IPS-20b (cell line): ENCODE data around the gene BCL11B.
A peak's percentile ranks its signal among the peaks of the same experiment; 100 is the strongest.
"Not testable (repeated sequence)": the region's sequence is repeated elsewhere in the genome, so short reads cannot be mapped to it uniquely, and the experiment has no call there.

Source experiments
- H3K27ac ChIP-seq: one replicate; pipeline ENCODE4 v1.5.1; 2013; ENCODE audit warnings: low read length
- H3K27me3 ChIP-seq: 2 replicates; pipeline ENCODE4 v1.6.1; 2013; ENCODE audit warnings: mild to moderate bottlenecking, low read length, inconsistent platforms; ENCODE audit not compliant: insufficient read depth
- H3K36me3 ChIP-seq: 2 replicates; pipeline ENCODE4 v1.6.1; 2013; ENCODE audit warnings: low read depth, mild to moderate bottlenecking, inconsistent platforms, low read length, moderate library complexity; ENCODE audit not compliant: insufficient read depth
- H3K4me1 ChIP-seq: 2 replicates; pipeline ENCODE4 v1.6.1; 2013; ENCODE audit warnings: mild to moderate bottlenecking, control low read depth, inconsistent platforms, low read length, moderate library complexity; ENCODE audit not compliant: insufficient read depth
- H3K4me3 ChIP-seq: 2 replicates; pipeline ENCODE4 v1.5.1; 2013; ENCODE audit warnings: mild to moderate bottlenecking, low read length, inconsistent platforms
- H3K9ac ChIP-seq: 2 replicates; pipeline ENCODE4 v1.6.1; 2013; ENCODE audit warnings: low read depth, mild to moderate bottlenecking, inconsistent platforms, low read length, moderate library complexity
- H3K9me3 ChIP-seq: 2 replicates; pipeline ENCODE4 v1.6.1; 2013; ENCODE audit warnings: mild to moderate bottlenecking, low read depth, low read length, inconsistent platforms; ENCODE audit not compliant: insufficient read depth

Gene BCL11B

DNA sequence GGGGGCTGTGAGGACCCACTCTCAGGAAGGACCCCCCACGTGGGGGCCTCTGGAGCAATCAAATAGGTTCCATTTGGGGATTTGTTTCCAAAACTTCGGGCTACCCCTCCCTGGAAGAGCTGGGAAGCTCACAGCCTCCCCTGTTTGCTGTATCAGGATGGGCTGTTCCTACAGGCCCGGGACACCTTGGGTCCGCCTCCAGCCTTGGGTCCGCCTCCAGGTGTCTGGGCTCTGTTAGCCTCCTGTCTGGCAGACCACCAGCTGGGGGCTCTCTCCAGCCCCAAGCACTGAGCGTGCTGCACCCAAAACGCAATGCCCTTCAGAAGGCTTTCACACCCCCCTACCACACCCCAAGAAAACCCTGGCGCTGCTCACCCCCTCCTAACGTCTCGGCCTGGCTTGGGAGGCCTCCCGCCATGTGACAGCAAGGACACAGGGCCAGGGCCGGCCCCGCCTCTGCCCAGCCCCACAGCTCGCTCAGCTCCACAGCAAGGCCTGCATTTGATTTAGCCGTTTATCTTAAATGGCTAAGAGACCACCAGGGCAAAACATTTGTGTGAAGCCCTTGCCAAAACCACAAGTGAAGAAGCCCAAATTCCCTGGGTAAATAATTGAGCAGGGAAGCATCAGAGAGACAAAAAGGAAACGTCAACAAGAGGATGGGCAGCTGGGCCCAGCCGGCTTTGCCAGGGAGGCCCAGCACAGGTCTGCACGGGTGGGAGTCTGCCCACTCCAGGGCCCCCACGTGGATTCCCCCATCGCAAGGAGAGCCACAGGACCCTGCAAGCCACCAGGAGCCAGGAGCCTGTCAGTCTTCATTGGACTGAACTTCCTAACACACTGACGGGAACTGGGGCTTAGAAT, 39.9 kb downstream of the BCL11B start:
- Histone ChIP-seq H3K9me3 (no peaks in the 10 kb centered on the region), H3K4me1 (peaks cover 14% of the 10 kb centered on the region; the same call in 1 of the 2 replicates), H3K27ac (no peak overlapping the region)

DNA sequence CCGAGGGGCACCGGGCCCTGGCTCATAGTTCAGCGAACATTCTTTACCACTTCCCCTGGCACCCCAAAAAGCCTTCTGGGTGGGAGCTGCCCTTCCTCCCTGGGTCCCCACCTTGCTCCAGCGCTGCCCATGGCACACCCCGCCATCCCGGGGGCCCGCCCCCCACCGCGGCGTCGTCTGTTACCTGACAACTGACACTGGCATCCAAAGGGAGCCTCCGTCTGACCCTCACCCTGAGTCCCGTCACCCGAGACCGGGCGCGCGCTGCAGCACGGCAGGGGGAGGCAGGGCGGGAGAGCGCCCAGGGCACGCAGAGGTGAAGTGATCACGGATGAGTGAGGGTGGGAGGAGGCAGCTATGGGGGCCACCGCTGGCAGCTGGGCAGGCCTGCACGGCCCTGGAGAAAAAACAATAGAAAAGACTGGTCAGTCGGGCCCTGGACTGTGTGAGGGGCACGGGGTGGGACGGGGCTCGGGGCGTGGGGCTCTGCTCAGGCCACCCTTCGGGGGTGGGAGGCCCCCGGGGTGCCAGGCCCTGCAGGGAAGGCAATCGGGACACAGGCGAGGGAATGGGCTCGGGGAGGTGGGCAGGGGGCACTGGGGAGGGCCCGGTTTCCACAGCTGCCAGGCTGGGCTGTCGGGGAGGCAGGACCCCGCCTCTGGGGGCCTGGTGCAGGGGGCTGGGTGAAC, 40.7 kb downstream of the BCL11B start:
- no peaks in the 10 kb centered on the region for H3K36me3 ChIP-seq
- no peak overlapping the region for H3K27ac ChIP-seq
- no peaks in the 10 kb centered on the region for H3K9me3 ChIP-seq
- H3K9ac ChIP-seq = peak overlapping the region; percentile 49; the same call in 1 of the 2 replicates
- peak overlapping the region; percentile 63; the same call in 1 of the 2 replicates for H3K4me3 ChIP-seq
- peaks cover 12% of the 10 kb centered on the region; the same call in 1 of the 2 replicates for H3K4me1 ChIP-seq
- no peaks in the 10 kb centered on the region for H3K27me3 ChIP-seq

More for the DNA sequence above, 39.9 kb downstream of the BCL11B start:
- Histone ChIP-seq H3K36me3 (no peaks in the 10 kb centered on the region), H3K9ac (peak overlapping the region; percentile 49; the same call in 1 of the 2 replicates), H3K27me3 (no peaks in the 10 kb centered on the region), H3K4me3 (peak overlapping the region; percentile 63; the same call in 1 of the 2 replicates)

DNA sequence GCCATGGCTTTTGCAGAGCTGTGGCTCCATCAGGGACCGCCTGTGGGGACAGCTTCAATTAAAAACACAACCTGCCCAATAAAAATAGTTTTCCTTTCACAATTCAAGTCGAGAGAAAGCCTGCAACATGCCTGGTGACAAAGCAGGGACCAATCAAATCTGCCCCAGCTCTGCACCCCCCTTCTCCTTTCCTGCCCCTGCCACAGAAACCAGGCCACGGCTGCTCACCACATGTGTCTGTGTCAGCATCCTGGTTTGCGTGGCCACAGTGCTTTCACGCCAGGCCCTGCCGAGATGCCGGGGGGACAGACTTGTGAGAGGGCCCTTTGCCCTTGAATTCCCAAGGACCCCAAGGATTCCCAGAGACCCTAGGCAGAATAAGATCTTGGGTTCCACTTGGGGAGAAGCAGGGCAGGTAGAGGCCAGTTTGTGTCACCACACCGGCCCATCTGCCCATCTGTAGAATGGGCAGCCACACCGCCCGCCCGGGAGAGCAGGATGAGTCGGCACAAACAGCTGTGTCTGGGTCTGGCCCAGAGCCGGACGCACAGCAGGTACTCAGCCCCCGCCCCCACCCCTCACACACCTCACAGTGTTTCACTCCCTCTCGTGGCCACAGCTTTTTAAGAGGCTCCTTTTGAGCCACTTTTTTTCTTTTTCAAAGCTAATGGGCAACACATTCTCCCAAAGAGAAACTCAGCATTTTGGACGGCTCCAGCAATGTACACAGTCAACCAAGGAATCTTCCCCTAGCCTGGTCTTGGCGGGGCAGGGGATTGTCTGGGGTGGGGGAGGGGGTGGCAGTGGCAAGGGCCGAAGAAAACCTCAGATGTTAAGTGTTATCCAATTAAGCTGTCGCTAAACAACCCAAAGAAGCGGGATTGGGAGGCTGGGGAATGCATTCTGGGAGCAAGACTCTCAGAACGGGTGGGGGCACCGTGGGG, 41.5 kb downstream of the BCL11B start:
- peaks cover 6% of the 10 kb centered on the region; the same call in 1 of the 2 replicates for H3K4me1 ChIP-seq
- no peaks in the 10 kb centered on the region for H3K36me3 ChIP-seq
- no peaks in the 10 kb centered on the region for H3K9me3 ChIP-seq
- H3K27ac ChIP-seq = peak overlapping the region; percentile 16
- peak overlapping the region; percentile 42; the same call in 1 of the 2 replicates for H3K9ac ChIP-seq
- peak overlapping the region; percentile 63; the same call in 1 of the 2 replicates for H3K4me3 ChIP-seq
- no peaks in the 10 kb centered on the region for H3K27me3 ChIP-seq

DNA sequence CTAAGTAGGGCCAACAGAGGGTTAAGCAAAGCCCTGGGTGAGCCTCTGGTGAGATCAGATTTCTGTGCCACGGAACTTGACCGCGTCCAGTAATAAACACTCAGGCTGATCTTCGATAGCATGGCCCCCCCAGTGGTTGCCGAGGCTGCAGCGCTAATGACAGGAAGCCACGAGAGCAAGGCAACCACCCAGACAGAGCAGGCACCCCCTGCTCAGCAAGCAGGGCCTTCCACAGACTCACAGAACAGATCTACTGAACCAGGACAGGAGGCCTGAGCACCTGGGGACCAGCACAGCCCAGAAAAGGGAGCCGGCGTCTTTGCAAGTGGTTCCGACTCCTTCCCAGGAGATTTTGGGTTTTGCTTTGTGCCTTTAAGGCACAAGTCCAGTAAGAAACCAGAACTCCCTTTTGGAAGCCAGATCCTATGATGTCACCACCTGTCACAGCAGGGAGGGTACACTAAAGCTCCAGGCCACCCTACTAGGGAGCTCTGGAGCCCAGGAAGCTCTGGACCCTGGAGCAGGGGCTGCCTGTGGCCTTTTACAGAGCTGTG, 42.3 kb downstream of the BCL11B start:
- Histone ChIP-seq H3K4me3 (no peak overlapping the region), H3K27ac (peak overlapping the region; percentile 16), H3K9me3 (no peaks in the 10 kb centered on the region), H3K9ac (no peak overlapping the region), H3K36me3 (no peaks in the 10 kb centered on the region), H3K4me1 (peaks cover 6% of the 10 kb centered on the region; the same call in 1 of the 2 replicates), H3K27me3 (no peaks in the 10 kb centered on the region)

DNA sequence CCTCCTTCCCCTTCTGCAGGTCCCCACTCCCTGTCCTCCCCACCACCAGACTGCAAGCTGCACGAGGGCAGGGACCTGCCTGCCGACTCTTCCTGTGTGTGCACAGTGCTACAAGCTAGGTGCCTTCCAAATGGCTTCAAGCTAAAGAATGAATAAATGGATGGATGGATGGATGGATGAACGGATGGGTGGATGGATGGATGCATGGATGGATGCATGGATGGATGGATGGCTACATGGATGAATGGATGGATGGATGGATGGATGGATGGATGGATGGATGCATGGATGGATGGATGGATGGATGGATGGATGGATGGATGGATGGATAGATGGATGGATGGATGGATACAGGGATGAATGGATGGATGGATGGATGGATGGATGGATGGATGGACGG, 43.2 kb downstream of the BCL11B start:
- H3K9ac ChIP-seq, H3K4me3 ChIP-seq, H3K36me3 ChIP-seq, H3K27me3 ChIP-seq, H3K27ac ChIP-seq, H3K9me3 ChIP-seq, H3K4me1 ChIP-seq: not testable (repeated sequence)

DNA sequence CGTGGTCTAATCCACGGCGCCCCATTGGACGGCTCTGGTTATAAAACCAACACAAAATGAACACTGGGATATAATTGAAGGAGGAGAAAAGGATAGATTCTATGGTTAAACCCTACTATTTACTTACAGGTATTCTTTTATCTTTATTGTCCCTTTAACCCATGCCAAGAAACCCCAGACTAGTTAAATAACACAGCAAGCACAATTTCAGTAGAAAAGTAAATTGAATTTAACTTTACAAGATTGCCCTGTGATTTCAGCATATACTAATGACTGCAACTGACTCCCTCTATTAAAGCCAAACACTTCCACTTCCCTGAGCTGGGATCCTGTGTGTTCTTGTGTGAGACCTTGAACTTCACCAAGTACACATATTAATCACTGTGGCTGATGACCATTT, 45.3 kb downstream of the BCL11B start:
- no peak overlapping the region for H3K4me3 ChIP-seq
- no peaks in the 10 kb centered on the region; the same call in 1 of the 2 replicates for H3K4me1 ChIP-seq
- H3K36me3 ChIP-seq = no peaks in the 10 kb centered on the region
- no peak overlapping the region for H3K9ac ChIP-seq
- H3K27ac ChIP-seq = no peak overlapping the region
- no peaks in the 10 kb centered on the region for H3K9me3 ChIP-seq
- H3K27me3 ChIP-seq = no peaks in the 10 kb centered on the region

DNA sequence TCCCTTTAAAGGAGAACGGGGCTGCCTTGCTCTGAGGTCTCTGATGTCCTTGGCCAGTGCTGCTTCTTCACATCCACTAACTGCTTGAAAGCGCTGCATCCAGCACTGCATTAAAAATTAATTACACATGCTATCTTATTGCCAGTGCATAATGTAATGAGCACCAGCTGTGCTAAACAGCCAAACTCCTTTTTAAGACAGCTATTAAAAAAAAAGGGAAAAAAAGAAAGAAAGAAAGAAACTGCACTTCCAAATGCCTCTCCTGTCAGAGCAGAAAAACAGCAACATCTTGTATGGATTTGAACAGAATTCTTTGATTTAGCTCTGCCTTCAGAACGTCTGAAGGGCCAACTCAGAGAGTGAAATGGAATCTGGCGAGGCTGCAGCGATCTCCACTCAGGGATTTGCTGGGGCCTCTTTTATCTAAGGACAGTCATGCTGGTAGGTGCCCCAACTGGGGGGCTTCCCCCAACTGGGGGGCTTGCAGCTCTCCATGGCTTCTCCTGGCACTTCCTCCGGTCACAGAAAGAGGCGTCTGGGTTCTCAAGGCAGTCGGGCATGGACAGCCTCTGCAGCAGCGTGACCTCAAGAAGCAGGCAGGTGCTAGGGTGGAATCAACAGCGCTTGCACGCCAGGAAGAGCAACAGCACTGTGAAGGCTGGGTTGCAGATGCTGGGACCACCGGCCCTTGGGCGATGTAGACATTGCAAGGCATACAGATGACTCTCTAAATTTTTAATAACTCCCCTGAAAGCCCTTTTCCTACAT, 46.4 kb downstream of the BCL11B start:
- Histone ChIP-seq H3K27me3 (no peaks in the 10 kb centered on the region), H3K36me3 (no peaks in the 10 kb centered on the region), H3K4me1 (no peaks in the 10 kb centered on the region), H3K9me3 (no peaks in the 10 kb centered on the region), H3K4me3 (no peak overlapping the region), H3K27ac (no peak overlapping the region), H3K9ac (no peak overlapping the region)

DNA sequence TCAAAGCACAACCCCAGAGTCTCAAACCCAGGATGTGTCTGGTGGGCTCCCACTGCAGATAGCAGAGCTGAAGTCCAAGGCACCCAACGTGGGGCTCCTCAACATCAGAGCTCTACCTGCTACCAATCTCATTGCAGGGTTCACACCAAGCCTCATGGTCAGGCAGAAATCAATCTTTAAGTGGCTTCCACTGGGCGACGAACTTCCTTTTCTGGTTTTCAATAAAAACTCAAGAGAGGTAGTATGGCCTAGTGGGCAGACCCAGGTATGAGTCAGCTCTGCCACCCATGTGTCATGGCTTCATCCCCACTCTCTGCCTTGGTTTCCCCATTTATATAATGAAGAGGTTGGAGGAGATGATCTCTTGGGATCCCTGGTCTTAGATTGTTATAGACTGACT, 47.0 kb downstream of the BCL11B start:
- Histone ChIP-seq H3K27ac (no peak overlapping the region), H3K36me3 (no peaks in the 10 kb centered on the region), H3K27me3 (no peaks in the 10 kb centered on the region)

DNA sequence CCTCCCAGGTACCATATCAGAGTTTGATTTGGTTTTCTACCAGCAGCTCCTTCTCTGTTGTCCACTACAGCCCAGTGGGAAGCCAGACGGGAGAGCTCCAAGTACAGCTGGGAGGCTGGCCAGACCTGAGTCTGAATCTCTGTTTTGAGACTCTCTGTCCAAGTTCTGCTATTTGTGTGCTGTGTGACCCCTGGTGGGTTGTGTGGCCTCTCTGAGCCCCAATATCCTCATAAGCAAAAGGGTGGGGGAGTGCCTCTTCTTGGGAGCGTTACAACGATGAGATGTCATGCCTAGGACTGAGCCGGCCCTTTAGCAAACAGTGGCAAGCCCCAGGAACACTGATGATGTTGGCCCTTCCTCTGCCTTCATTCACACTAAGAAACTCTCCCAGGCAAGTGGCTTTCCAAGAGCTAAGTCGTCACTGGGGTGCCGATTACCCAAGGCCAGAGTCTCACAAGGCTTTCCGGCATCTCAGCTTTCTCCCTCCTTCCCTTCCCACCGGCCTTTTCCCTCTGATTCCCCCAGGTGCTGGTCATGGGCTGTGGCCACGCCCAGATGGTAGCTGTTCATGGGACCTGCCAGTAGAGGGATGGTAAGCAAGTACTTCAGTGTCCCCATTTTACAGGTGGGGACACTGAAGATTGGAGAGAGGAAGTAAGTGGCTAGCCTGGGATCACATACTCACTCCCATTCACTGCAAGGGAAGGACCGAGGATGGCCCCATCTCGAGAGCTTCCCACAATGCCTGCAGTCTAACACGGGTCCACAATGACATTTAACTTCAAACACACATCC, 47.7 kb downstream of the BCL11B start:
- H3K9ac ChIP-seq = no peak overlapping the region
- H3K27me3 ChIP-seq = no peaks in the 10 kb centered on the region
- H3K4me1 ChIP-seq = no peaks in the 10 kb centered on the region
- H3K36me3 ChIP-seq = no peaks in the 10 kb centered on the region
- no peak overlapping the region for H3K27ac ChIP-seq
- H3K4me3 ChIP-seq = no peak overlapping the region
- no peaks in the 10 kb centered on the region for H3K9me3 ChIP-seq

More for the DNA sequence above, 47.0 kb downstream of the BCL11B start:
- no peak overlapping the region for H3K4me3 ChIP-seq
- no peaks in the 10 kb centered on the region for H3K9me3 ChIP-seq
- H3K9ac ChIP-seq = no peak overlapping the region
- no peaks in the 10 kb centered on the region for H3K4me1 ChIP-seq

DNA sequence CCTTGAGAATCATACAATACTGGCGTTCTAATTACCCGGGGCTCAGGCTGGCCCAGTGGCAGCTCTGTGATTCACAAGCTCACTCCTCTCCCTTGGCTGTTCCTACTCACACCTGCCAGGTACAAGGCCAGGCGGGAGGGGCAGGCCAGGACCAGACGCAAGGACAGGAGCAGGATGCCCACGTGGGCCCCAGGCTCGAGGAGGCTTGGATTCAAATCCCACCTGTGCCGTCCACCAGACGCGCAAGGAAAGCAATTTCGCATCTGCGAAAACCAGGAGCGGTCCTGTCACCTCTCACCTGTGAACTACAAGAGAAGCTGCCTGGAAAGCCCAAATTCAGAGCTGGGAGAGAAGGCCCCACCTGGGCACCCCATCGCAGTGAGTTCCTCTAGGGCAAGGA, 50.6 kb downstream of the BCL11B start:
- no peaks in the 10 kb centered on the region for H3K36me3 ChIP-seq
- H3K9ac ChIP-seq = no peak overlapping the region
- peaks cover 2% of the 10 kb centered on the region; the same call in 1 of the 2 replicates for H3K4me1 ChIP-seq
- H3K27me3 ChIP-seq = no peaks in the 10 kb centered on the region
- no peak overlapping the region for H3K4me3 ChIP-seq
- no peak overlapping the region for H3K27ac ChIP-seq
- H3K9me3 ChIP-seq = no peaks in the 10 kb centered on the region
